GM13976 (cell line): Measurements from ENCODE around the gene MTLN.
A peak's percentile ranks its signal among the peaks of the same experiment; 100 is the strongest.
"Not testable (repeated sequence)": the region's sequence is repeated elsewhere in the genome, so short reads cannot be mapped to it uniquely, and the experiment has no call there.

ENCODE experiments used
- DNase-seq: peaks from one replicate; pipeline ENCODE4 v3.0.0; 2012; ENCODE audit warnings: low spot score
- CTCF ChIP-seq: IDR thresholded peaks from 2 replicates; pipeline ENCODE4 v1.5.1; 2012; ENCODE audit warnings: borderline replicate concordance, mild to moderate bottlenecking; ENCODE audit not compliant: insufficient read depth; ENCODE audit errors: extremely low read depth, missing control alignments, control extremely low read depth
- in situ Hi-C: fragments of 300-500 bp; cut with MboI; formaldehyde crosslinking; loops from one replicate; pipeline ENCODE4 v1.12.0; 2022; ENCODE audit warnings: low sequenced_read_pairs, mixed read lengths, inconsistent platforms; ENCODE audit not compliant: unreplicated experiment

The MTLN gene

GRCh38 chr2:110205660-110206455, 6.5 kb downstream of the MTLN start:
- no peak for DNase-seq
- no peak for TF ChIP-seq CTCF
- in situ Hi-C loops, result no loop called here

GRCh38 chr2:110204408-110205385, 7.7 kb downstream of the MTLN start, which contains the start of gene NPHP1:
NPHP1 (minus strand) TSS chr2:110205013; CDS start chr2:110204968, 45 bp downstream.
- peak; percentile 97 for DNase-seq
- no peak for TF ChIP-seq CTCF
- in situ Hi-C loops, result no loop called here

- in situ Hi-C loops, result no loop called here
- no peak for DNase-seq
- TF ChIP-seq CTCF, result no peak
Measured at GRCh38 chr2:110198016-110198415, 14.3 kb downstream of the MTLN start.

GRCh38 chr2:110197452-110197851, 14.9 kb downstream of the MTLN start:
- in situ Hi-C loops, result no loop called here
- no peak for TF ChIP-seq CTCF
- no peak for DNase-seq

GRCh38 chr2:110190169-110190568, 22.2 kb downstream of the MTLN start:
- in situ Hi-C loops, DNase-seq: not testable (repeated sequence)

GRCh38 chr2:110182449-110182848, 29.9 kb downstream of the MTLN start:
- in situ Hi-C loops, result no loop called here
- no peak for DNase-seq
- no peak for TF ChIP-seq CTCF
